ENCODE results near the gene TOP3B. TPM values are rescaled to one million over a fixed set of nuclear protein-coding genes. Genes with fewer than 3 reads are reported as not detected.

The TOP3B gene
- total and polyA plus RNA-seq, 2 donors = 17.4 to 18.4 TPM

DNA sequence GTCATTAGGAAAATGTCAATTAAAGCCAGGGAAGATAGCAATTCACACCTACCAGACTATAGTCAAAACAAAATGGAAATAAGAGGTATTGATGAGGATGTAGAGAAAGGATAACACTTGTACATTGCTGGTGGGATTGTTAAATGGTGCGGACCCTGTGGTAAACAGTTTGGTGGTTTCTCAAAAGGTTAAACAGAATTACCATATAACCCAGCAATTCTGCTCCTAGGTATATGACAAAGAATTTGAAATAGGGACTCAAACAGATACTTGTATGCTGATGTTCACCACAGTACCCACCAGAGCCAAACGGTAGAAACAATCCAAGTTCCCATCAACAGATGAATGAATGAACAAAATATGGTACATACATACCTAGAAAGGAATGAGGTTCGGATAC lies 33.0 kb upstream of the TOP3B start:
- H3K36me3 ChIP-seq (ENCODE audit: control insufficient read depth in 2 of 2, insufficient read depth in 2 of 2, low read length in 1 of 2) = no peaks in the 10 kb centered on the region
- no peaks in the 10 kb centered on the region for H3K4me1 ChIP-seq (ENCODE audit: control insufficient read depth in 2 of 2, insufficient read depth in 2 of 2, low read length in 2 of 2)
- WGBS = 97% methylated on average over 3 of the region's 3 CpGs
- no peak for DNase-seq (ENCODE audit: low read depth in 6 of 9, low spot score in 9 of 9)
- H3K27ac ChIP-seq (ENCODE audit: low read depth in 1 of 2, low read length in 1 of 2) = no peak overlapping the region
- no peaks in the 10 kb centered on the region for H3K9me3 ChIP-seq (ENCODE audit: control insufficient read depth in 2 of 2, insufficient read depth in 1 of 2, low read length in 1 of 2)
- H3K27me3 ChIP-seq (ENCODE audit: control insufficient read depth in 2 of 2, insufficient read depth in 1 of 2, low read length in 1 of 2) = peaks cover 0 to 2% of the 10 kb centered on the region in 2 donors
- no peak overlapping the region for H3K4me3 ChIP-seq (ENCODE audit: low read length in 2 of 2)

DNA sequence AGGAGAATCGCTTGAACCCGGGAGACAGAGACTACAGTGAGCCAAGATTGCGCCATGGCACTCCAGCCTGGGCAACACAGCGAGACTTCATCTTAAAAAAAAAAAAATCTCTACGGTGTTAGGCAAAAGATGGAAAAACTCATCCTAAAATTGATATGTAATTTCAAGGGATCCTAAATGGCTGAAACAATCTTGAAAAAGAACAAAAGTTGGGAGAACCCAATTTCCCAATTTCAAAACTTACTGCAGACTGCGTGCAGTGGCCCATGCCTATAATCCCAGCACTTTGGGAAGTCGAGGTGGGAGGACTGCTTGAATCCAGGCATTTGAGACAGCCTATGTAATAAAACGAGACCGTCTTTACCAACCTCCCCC lies 31.7 kb upstream of the TOP3B start:
- H3K27me3 ChIP-seq (ENCODE audit: control insufficient read depth in 2 of 2, insufficient read depth in 1 of 2, low read length in 1 of 2) = peaks cover 0 to 2% of the 10 kb centered on the region in 2 donors
- no peak overlapping the region for H3K27ac ChIP-seq (ENCODE audit: low read depth in 1 of 2, low read length in 1 of 2)
- 93% methylated on average over 9 of the region's 9 CpGs for WGBS
- no peak overlapping the region for H3K4me3 ChIP-seq (ENCODE audit: low read length in 2 of 2)
- H3K9me3 ChIP-seq (ENCODE audit: control insufficient read depth in 2 of 2, insufficient read depth in 1 of 2, low read length in 1 of 2) = no peaks in the 10 kb centered on the region
- no peaks in the 10 kb centered on the region for H3K36me3 ChIP-seq (ENCODE audit: control insufficient read depth in 2 of 2, insufficient read depth in 2 of 2, low read length in 1 of 2)
- no peaks in the 10 kb centered on the region for H3K4me1 ChIP-seq (ENCODE audit: control insufficient read depth in 2 of 2, insufficient read depth in 2 of 2, low read length in 2 of 2)
- DNase-seq (ENCODE audit: low read depth in 6 of 9, low spot score in 9 of 9) = no peak

DNA sequence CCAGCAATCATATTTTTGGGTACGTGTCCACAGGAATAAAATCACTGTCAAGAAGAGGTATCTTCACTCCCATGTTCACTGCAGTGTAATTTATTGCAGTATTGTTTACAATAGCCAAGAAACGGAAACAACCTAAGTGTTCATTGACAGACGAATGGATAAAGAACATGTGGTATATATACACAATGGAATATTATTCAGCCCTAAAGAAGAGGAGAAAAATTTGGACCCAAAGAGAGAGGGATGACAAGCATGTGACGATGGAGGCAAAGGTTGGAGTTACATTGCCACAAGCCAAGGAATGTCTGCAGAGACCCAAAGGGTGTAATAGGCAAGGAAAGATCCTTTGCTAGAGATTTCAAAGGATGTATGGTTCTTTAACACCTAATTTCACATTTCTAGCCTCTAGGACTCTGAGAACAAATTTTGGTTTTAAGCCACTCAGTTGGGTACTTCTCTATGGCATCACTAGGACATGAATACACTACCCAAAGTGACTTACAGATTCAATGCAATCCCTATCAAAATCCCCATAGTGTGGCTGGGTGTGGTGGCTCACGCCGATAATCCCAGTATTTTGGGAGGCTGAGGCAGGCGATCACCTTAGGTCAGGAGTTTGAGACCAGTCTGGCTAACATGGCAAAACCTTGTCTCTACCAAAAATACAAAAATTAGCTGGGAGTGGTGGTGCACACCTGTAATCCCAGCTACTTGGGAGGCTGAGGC lies 31.1 kb upstream of the TOP3B start:
- 98% methylated on average over 7 of the region's 7 CpGs for WGBS
- no peaks in the 10 kb centered on the region for H3K9me3 ChIP-seq (ENCODE audit: control insufficient read depth in 2 of 2, insufficient read depth in 1 of 2, low read length in 1 of 2)
- no peak for DNase-seq (ENCODE audit: low read depth in 6 of 9, low spot score in 9 of 9)
- H3K4me1 ChIP-seq (ENCODE audit: control insufficient read depth in 2 of 2, insufficient read depth in 2 of 2, low read length in 2 of 2) = no peaks in the 10 kb centered on the region
- no peak overlapping the region for H3K4me3 ChIP-seq (ENCODE audit: low read length in 2 of 2)
- H3K36me3 ChIP-seq (ENCODE audit: control insufficient read depth in 2 of 2, insufficient read depth in 2 of 2, low read length in 1 of 2) = no peaks in the 10 kb centered on the region
- peaks cover 0 to 2% of the 10 kb centered on the region in 2 donors for H3K27me3 ChIP-seq (ENCODE audit: control insufficient read depth in 2 of 2, insufficient read depth in 1 of 2, low read length in 1 of 2)
- no peak overlapping the region for H3K27ac ChIP-seq (ENCODE audit: low read depth in 1 of 2, low read length in 1 of 2)

DNA sequence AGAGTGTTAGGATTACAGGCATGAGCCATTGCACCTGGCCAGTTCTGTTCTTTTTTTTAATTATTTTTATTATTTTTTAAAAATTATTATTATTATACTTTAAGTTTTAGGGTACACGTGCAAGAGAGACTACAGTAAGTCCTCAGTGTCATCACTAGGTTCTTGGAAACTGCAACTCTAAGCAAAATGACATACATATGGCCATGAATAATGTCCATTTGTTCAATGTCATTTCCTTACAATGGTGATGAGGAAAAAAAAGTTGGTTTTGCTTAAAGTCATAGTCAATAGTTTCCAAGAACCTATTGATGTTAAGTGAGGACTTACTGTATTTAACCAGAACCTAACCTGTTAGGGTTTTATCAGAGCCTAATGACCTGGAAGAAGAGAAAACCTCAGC lies 29.4 kb upstream of the TOP3B start:
- H3K4me1 ChIP-seq (ENCODE audit: control insufficient read depth in 2 of 2, insufficient read depth in 2 of 2, low read length in 2 of 2) = no peaks in the 10 kb centered on the region
- no peaks in the 10 kb centered on the region for H3K9me3 ChIP-seq (ENCODE audit: control insufficient read depth in 2 of 2, insufficient read depth in 1 of 2, low read length in 1 of 2)
- no peak overlapping the region for H3K27ac ChIP-seq (ENCODE audit: low read depth in 1 of 2, low read length in 1 of 2)
- H3K4me3 ChIP-seq (ENCODE audit: low read length in 2 of 2) = no peak overlapping the region
- peaks cover 0 to 2% of the 10 kb centered on the region in 2 donors for H3K27me3 ChIP-seq (ENCODE audit: control insufficient read depth in 2 of 2, insufficient read depth in 1 of 2, low read length in 1 of 2)
- no peaks in the 10 kb centered on the region for H3K36me3 ChIP-seq (ENCODE audit: control insufficient read depth in 2 of 2, insufficient read depth in 2 of 2, low read length in 1 of 2)
- WGBS = 81% methylated on average over 1 of the region's 1 CpG
- no peak for DNase-seq (ENCODE audit: low read depth in 6 of 9, low spot score in 9 of 9)

DNA sequence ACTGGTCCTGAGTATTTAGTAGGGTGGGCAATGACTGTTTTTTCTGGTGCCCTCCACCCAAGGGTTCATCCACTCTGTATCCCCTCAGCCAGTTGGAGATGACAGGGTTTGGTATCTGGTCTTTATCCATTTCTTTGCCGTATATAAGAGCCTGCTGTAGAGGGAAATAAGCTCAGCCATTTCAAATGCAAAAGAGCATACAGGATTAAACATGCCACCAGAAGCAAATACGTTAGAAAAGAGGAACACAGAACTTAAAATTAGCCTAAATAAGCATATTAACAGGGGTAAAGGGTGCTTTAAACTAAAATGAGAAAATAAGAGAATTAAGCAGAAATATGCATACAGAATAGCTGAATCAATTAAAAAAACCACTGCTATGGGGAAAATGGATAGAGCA lies 27.8 kb upstream of the TOP3B start:
- H3K27me3 ChIP-seq (ENCODE audit: control insufficient read depth in 2 of 2, insufficient read depth in 1 of 2, low read length in 1 of 2) = peaks cover 0 to 2% of the 10 kb centered on the region in 2 donors
- WGBS = 61% methylated on average over 2 of the region's 2 CpGs

DNA sequence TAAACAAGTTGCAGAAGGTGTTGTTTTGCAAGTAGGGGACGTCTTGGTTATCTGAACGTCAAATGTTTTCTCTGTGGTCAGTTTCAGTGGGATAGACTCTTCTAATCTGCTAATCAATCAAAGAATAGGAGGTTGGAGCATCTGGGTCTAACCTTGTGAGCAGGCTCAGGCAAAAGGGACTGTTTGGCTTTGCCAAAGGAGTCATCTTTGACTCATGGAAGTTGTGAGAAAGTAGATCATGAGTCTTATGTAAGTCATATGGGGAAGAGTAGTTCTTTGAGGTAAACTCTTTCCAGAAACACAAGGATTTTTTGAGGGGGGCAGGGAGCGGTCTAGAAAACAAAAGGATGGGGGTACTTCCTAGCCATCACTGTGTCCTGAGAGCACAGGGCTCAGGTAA lies 27.1 kb upstream of the TOP3B start:
- no peaks in the 10 kb centered on the region for H3K36me3 ChIP-seq (ENCODE audit: control insufficient read depth in 2 of 2, insufficient read depth in 2 of 2, low read length in 1 of 2)
- H3K27me3 ChIP-seq (ENCODE audit: control insufficient read depth in 2 of 2, insufficient read depth in 1 of 2, low read length in 1 of 2) = peaks cover 0 to 2% of the 10 kb centered on the region in 2 donors
- no peak overlapping the region for H3K27ac ChIP-seq (ENCODE audit: low read depth in 1 of 2, low read length in 1 of 2)
- H3K9me3 ChIP-seq (ENCODE audit: control insufficient read depth in 2 of 2, insufficient read depth in 1 of 2, low read length in 1 of 2) = no peaks in the 10 kb centered on the region
- 91% methylated on average over 3 of the region's 3 CpGs for WGBS
- no peak overlapping the region for H3K4me3 ChIP-seq (ENCODE audit: low read length in 2 of 2)
- H3K4me1 ChIP-seq (ENCODE audit: control insufficient read depth in 2 of 2, insufficient read depth in 2 of 2, low read length in 2 of 2) = no peaks in the 10 kb centered on the region
- DNase-seq (ENCODE audit: low read depth in 6 of 9, low spot score in 9 of 9) = no peak

More for the DNA sequence above, 27.8 kb upstream of the TOP3B start:
- Histone ChIP-seq H3K4me1 (ENCODE audit: control insufficient read depth in 2 of 2, insufficient read depth in 2 of 2, low read length in 2 of 2) (no peaks in the 10 kb centered on the region), H3K27ac (ENCODE audit: low read depth in 1 of 2, low read length in 1 of 2) (no peak overlapping the region), H3K9me3 (ENCODE audit: control insufficient read depth in 2 of 2, insufficient read depth in 1 of 2, low read length in 1 of 2) (no peaks in the 10 kb centered on the region), H3K36me3 (ENCODE audit: control insufficient read depth in 2 of 2, insufficient read depth in 2 of 2, low read length in 1 of 2) (no peaks in the 10 kb centered on the region), H3K4me3 (ENCODE audit: low read length in 2 of 2) (no peak overlapping the region)
- DNase-seq (ENCODE audit: low read depth in 6 of 9, low spot score in 9 of 9) = no peak

DNA sequence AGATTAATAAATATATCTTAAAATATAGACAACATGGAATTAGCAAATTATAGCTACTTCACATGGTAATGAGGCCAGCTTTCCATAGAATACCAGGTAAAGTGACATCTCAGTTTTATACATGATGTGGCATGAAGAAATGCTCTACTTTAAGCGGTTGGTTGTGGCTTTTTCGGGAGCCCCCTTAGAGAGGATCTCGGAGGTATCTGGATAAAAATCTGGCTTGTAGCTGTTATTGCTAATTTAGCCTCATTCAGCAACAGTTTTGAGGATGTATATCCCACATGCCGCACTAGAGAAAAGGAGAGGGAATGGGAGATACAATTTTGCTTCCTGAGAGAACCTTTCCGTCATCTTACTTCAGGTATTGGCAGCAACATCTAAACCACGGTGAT lies 24.0 kb upstream of the TOP3B start:
- no peak for DNase-seq (ENCODE audit: low read depth in 6 of 9, low spot score in 9 of 9)
- WGBS = 97% methylated on average over 6 of the region's 6 CpGs
- H3K9me3 ChIP-seq (ENCODE audit: control insufficient read depth in 2 of 2, insufficient read depth in 1 of 2, low read length in 1 of 2) = no peaks in the 10 kb centered on the region
- H3K27me3 ChIP-seq (ENCODE audit: control insufficient read depth in 2 of 2, insufficient read depth in 1 of 2, low read length in 1 of 2) = peaks cover 0 to 4% of the 10 kb centered on the region in 2 donors
- H3K4me1 ChIP-seq (ENCODE audit: control insufficient read depth in 2 of 2, insufficient read depth in 2 of 2, low read length in 2 of 2) = no peaks in the 10 kb centered on the region
- H3K36me3 ChIP-seq (ENCODE audit: control insufficient read depth in 2 of 2, insufficient read depth in 2 of 2, low read length in 1 of 2) = no peaks in the 10 kb centered on the region
- H3K27ac ChIP-seq (ENCODE audit: low read depth in 1 of 2, low read length in 1 of 2) = no peak overlapping the region
- H3K4me3 ChIP-seq (ENCODE audit: low read length in 2 of 2) = no peak overlapping the region

DNA sequence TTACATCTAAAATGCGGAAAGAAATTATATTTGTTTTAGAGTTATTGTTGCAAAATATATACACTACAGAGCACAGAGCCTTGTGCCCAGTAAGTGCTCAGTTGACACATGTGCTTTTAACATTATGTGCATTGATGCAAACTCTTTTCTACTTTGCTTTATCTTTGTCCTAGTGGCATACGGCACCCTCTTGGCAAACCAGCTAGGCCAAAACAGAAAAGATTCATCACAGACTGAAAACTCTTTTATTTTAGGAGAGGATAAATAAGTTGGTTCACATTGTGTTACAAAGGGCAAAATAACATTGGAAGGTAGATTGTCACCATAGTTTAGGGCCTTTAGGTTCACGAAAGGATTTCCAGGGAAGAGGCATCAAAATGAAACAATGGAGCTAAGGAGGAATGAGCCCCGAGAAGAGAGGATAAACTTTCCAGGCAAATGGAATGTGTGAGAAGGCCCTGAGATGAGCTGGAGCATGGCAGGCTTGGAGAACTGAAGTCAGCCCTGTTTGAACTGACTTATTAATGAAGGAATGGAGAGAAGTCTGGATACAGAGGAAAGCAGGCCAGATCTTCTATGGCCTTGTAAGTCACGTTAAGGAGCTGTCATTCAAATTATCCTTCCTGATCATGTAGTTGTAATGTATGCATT lies 23.5 kb upstream of the TOP3B start:
- Histone ChIP-seq H3K27me3 (ENCODE audit: control insufficient read depth in 2 of 2, insufficient read depth in 1 of 2, low read length in 1 of 2) (peaks cover 0 to 4% of the 10 kb centered on the region in 2 donors), H3K27ac (ENCODE audit: low read depth in 1 of 2, low read length in 1 of 2) (no peak overlapping the region), H3K9me3 (ENCODE audit: control insufficient read depth in 2 of 2, insufficient read depth in 1 of 2, low read length in 1 of 2) (no peaks in the 10 kb centered on the region), H3K36me3 (ENCODE audit: control insufficient read depth in 2 of 2, insufficient read depth in 2 of 2, low read length in 1 of 2) (no peaks in the 10 kb centered on the region), H3K4me3 (ENCODE audit: low read length in 2 of 2) (no peak overlapping the region), H3K4me1 (ENCODE audit: control insufficient read depth in 2 of 2, insufficient read depth in 2 of 2, low read length in 2 of 2) (no peaks in the 10 kb centered on the region)
- DNase-seq (ENCODE audit: low read depth in 6 of 9, low spot score in 9 of 9) = no peak
- WGBS = 94% methylated on average over 5 of the region's 5 CpGs

DNA sequence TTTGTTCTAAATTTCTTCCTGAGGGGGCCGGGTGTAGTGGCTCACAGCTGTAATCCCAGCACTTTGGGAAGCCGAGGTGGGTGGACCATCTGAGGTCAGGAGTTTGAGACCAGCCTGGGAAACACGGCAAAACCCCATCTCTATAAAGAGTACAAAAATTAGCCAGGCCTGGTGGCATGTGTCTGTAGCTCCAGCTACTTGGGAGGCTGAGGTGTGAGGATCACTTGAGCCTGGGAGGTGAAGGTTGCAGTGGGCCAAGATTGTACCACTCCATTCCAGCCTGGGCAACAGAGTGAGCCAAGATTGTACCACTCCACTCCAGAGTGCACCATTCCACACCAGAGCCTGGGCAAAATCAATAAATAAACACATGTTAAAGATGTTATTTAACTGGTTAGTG lies 20.6 kb upstream of the TOP3B start:
- no peaks in the 10 kb centered on the region for H3K9me3 ChIP-seq (ENCODE audit: control insufficient read depth in 2 of 2, insufficient read depth in 1 of 2, low read length in 1 of 2)
- no peaks in the 10 kb centered on the region for H3K4me1 ChIP-seq (ENCODE audit: control insufficient read depth in 2 of 2, insufficient read depth in 2 of 2, low read length in 2 of 2)
- peaks cover 0 to 9% of the 10 kb centered on the region in 2 donors for H3K27me3 ChIP-seq (ENCODE audit: control insufficient read depth in 2 of 2, insufficient read depth in 1 of 2, low read length in 1 of 2)
- 90% methylated on average over 3 of the region's 3 CpGs for WGBS
- H3K4me3 ChIP-seq (ENCODE audit: low read length in 2 of 2) = no peak overlapping the region
- no peak for DNase-seq (ENCODE audit: low read depth in 6 of 9, low spot score in 9 of 9)
- H3K27ac ChIP-seq (ENCODE audit: low read depth in 1 of 2, low read length in 1 of 2) = no peak overlapping the region
- no peaks in the 10 kb centered on the region for H3K36me3 ChIP-seq (ENCODE audit: control insufficient read depth in 2 of 2, insufficient read depth in 2 of 2, low read length in 1 of 2)
